ES-I3 (cell line): ENCODE measurements around the gene CAPN5.

Experiments used
- H3K36me3 ChIP-seq: 2 replicates; pipeline ENCODE4 v1.6.1; 2013; ENCODE audit warnings: mild to moderate bottlenecking, low read length, control low read depth, moderate library complexity; ENCODE audit not compliant: insufficient read depth
- H3K4me1 ChIP-seq: 2 replicates; pipeline ENCODE4 v1.6.1; 2013; ENCODE audit warnings: mild to moderate bottlenecking, control low read depth, low read length; ENCODE audit not compliant: insufficient read depth
- H3K9ac ChIP-seq: 2 replicates; pipeline ENCODE4 v1.6.1; 2013; ENCODE audit warnings: low read depth, mild to moderate bottlenecking, low read length, moderate library complexity
- H3K9me3 ChIP-seq: 2 replicates; pipeline ENCODE4 v1.6.1; 2013; ENCODE audit warnings: mild to moderate bottlenecking, low read length, moderate library complexity; ENCODE audit not compliant: control insufficient read depth, insufficient read depth

The CAPN5 gene

DNA sequence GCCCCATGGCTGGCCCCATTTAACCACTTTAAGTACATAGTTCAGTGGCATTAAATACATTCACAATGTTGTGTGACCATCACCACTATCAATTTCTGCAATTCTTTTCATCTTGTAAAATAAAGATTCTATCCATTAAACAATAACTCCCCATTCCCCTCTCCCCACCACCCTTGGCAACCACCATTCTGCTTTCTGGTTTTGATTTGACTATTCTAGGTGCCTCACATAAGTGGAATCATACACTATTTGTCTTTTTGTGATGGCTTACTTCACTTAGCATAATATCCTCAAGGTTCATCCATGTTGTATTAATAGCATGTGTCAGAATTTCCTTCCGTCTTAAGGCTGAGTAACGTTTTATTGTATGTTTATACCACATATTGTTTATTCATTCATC is 68.3 kb downstream of the CAPN5 start:
- Histone ChIP-seq H3K9me3 (no peaks in the 10 kb centered on the region), H3K36me3 (no peaks in the 10 kb centered on the region), H3K4me1 (peaks cover 6% of the 10 kb centered on the region), H3K9ac (no peak overlapping the region)

DNA sequence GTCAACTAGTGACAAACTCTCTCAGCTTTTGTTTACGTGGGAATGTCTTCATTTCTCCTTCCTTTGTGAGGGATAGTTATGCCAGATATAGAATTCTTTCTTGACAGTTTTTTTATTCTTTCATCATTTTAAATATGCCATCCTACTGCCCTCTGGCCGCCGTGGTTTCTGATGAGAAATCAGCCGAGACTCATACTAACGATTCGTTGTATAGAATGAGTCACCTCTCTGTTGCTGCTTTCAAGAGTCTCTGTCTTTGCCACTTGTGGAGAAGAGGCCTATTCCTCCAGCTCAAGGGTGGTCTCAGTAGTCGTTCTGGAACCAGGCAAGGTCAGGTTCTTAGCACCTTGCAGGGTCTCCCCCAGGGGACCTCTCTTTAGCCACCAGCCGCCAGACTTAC is 69.3 kb downstream of the CAPN5 start:
- Histone ChIP-seq H3K9ac (no peak overlapping the region), H3K4me1 (peaks cover 13% of the 10 kb centered on the region), H3K36me3 (no peaks in the 10 kb centered on the region), H3K9me3 (no peaks in the 10 kb centered on the region)

DNA sequence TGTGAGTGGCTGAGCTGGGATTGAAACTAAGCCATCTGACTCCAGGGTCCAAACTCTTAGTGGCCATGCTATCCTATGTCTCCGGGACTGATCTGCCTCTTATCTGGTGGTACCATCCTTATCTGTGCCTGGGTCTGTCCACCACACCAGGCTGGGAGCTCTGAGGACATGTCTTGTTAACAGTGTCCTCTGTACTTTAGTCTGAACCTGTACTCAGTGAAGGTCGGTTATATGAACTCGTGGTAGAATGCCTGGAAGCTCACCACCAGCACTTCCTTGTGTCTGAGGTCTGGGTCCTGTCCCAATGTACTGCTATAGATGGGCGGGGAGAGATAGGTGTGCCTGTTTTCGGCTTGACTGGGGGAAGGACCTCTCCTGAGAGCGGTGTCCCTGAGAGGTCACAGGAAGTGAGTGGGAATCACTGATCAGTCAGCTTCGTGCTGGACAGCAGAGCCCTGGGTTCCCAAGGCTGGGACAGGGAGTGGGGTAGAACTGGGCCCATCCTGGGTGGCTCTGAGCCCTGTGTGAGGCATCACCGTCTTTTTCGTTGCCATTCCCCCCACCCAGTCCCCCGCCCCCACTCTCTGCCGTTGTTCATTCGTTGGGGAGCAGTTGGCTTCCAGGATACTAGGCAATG is 70.1 kb downstream of the CAPN5 start:
- H3K4me1 ChIP-seq = peaks cover 13% of the 10 kb centered on the region
- H3K9ac ChIP-seq = no peak overlapping the region
- H3K36me3 ChIP-seq = no peaks in the 10 kb centered on the region
- H3K9me3 ChIP-seq = no peaks in the 10 kb centered on the region

DNA sequence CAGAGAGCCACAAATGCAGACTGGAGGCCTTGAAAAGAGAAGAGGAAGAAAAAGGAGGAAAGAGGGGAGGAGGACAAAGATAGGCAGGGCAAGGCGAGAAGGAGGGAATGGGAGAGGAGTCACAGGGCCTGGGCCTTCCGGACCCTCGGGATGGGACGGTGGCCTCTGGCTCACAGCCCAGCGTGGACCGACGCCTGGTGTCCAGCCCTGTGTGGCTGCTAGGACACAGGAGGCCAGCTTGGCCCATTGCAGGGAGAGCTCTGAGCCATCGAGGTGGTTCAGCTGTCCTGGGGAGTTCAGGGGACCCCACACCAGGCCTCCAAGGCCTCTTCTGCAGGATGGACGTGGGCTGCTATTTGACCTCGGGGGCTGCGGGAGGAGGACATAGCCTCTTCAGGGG is 70.7 kb downstream of the CAPN5 start:
- Histone ChIP-seq H3K4me1 (peaks cover 13% of the 10 kb centered on the region), H3K9me3 (no peaks in the 10 kb centered on the region), H3K36me3 (no peaks in the 10 kb centered on the region), H3K9ac (no peak overlapping the region)

DNA sequence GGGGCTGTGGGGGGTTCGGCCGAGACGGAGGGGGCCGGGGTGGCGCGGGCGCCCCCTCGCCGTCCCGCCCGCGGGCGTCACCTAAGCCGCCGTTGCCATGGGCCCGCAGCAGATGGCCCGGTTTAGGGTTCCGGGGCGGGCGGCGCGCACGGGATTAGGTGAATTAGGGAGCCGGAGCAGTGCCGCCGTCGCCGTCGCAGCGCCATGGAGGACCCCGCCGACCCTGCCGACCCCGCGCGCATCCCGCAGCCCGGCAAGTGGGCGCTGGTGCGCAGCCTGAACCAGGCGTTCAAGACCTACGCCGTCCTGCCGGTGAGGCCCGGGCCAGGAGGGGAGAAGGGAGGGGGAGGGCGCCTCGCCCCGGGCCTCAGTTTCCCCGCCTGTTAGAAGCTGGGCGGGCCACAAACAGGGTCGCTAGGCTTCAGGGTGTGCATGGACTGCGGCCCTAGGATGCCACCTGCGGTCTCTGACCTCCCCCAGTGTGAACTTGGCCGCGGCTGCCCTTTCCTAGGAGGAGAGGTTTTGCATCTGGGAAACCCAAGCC is 71.4 kb downstream of the CAPN5 start:
- Histone ChIP-seq H3K9ac (no peak overlapping the region), H3K9me3 (no peaks in the 10 kb centered on the region), H3K36me3 (no peaks in the 10 kb centered on the region), H3K4me1 (peaks cover 13% of the 10 kb centered on the region)

DNA sequence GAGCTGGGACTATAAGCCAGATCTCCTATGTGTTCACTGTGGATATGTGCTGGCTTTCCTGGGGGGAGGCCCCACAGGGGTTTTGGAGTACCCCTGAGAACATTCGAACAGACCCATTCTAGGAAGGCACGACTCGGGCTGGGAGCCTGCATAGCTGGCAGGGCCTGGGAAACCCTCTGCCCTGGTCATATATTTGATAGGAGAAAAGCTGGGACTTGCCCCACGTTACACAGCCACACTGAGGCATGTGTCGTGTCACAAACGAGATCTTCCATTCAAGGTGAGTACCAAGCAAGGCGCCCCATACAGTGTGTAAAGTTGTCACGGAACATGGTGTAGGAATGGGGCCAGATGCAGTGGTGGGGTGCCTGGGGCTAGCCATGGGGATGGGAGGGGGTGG is 72.4 kb downstream of the CAPN5 start:
- Histone ChIP-seq H3K9ac (no peak overlapping the region), H3K36me3 (no peaks in the 10 kb centered on the region), H3K4me1 (peaks cover 13% of the 10 kb centered on the region), H3K9me3 (no peaks in the 10 kb centered on the region)

DNA sequence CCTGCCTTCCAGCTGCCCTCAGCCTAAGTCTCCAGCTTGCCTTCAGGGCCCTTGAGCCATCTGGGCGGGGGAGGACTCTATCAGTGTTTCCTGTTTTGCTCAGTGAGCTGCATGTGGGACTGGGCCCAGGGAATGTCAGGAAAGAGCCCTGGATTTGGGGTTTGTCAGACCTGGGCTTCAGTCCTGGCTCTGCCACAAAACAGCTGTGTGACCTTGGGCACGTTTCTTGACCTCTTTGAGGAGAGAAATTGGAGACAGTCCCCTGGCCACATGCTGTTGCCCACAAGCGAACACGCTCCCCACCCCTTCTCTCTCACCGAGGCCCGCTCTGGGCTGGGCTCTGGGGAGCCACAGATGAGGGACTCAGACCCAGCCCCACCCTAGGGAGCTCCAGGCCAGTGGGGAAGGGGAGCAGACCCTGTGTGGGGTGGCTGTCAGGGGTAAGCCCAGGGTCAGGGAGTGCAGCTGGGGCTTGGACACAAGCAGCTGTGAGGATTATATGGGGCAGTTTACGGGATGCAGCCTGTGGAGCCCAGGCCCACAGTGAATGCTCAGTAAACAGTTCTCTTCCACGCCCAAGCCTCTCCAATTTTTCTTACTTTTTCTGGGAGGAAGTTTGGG is 73.6 kb downstream of the CAPN5 start:
- Histone ChIP-seq H3K36me3 (no peaks in the 10 kb centered on the region), H3K9me3 (no peaks in the 10 kb centered on the region), H3K9ac (no peak overlapping the region), H3K4me1 (peaks cover 13% of the 10 kb centered on the region)

DNA sequence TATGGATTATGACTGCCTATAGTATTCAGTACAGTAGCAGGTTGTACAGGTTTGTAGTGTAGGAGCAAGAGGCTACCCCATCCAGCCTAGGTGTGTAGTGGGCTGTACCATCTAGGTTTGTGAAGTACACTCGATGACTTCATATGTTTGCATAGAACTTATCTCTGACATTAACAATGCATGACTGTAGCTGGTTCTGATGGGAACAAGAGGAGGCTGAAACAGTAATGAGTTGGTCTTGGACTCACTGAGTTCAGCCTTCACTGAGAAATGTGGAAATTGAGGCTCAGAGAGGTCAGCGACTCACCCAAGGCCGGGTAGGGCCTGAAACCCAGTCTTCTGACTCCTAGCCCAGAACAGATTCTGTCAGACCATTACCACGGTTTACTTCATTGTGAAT is 74.3 kb downstream of the CAPN5 start:
- H3K4me1 ChIP-seq = peaks cover 13% of the 10 kb centered on the region
- no peaks in the 10 kb centered on the region for H3K36me3 ChIP-seq
- H3K9me3 ChIP-seq = no peaks in the 10 kb centered on the region
- no peak overlapping the region for H3K9ac ChIP-seq

DNA sequence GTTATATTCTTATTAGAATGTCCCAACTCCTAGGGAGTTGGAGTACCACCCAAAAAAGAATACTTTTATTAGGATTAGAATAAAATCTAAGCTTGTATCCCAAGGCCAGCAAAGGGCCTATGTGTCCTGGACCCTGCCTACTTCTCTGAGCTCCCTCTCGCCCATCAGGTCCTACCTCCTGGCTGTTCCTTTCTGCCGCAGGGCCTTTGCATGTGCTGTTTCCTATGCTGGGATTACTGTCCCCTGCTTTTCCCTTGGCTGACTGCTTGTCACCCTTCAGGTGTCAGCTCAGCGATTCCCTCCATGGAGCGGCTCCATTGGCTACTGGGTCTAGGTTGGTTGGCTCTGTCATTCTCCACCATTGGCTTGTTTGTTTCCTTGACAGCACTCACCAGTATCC is 74.7 kb downstream of the CAPN5 start:
- Histone ChIP-seq H3K4me1 (peaks cover 13% of the 10 kb centered on the region), H3K9me3 (no peaks in the 10 kb centered on the region)

DNA sequence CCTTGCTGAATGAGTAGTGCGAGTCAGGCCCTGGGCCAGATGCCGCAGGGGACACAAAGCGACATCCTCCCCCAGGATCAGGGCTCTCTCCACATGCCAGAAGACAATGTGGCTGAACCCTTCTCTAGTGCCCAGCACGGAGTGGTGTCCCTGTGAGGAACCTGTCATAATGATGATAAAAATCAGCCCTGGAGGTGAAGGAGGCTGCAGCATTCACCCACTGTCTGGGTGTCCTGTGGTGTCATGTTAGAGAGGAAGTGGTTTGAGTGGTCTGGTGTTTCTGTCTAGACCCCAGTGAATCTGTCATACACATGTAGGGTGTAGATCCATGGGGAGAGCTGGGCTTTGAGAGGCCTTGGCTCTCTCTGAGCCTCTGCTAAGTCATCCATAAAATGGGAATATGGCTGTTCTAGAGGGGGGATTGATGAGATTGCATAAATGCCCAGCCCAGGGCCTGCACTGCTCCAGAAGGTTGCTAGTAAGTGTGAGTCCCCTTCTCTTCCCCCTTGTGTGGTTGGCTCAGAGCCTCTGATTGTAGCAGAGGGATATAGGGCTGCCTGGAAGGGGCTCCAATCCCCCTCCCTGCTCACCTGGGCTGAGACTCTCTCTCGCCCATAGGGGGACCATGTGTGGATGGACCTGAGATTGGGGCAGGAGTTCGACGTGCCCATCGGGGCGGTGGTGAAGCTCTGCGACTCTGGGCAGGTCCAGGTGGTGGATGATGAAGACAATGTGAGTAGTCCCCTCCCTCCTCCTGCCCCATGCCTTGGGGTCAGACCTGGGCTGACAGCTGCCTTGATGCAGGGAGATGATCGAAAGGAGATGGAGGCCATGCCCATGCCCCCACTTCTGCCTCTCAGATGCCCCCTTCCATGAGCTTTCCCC is 75.6 kb downstream of the CAPN5 start:
- no peak overlapping the region for H3K9ac ChIP-seq

More for the DNA sequence above, 74.7 kb downstream of the CAPN5 start:
- H3K9ac ChIP-seq = no peak overlapping the region
- no peaks in the 10 kb centered on the region for H3K36me3 ChIP-seq

DNA sequence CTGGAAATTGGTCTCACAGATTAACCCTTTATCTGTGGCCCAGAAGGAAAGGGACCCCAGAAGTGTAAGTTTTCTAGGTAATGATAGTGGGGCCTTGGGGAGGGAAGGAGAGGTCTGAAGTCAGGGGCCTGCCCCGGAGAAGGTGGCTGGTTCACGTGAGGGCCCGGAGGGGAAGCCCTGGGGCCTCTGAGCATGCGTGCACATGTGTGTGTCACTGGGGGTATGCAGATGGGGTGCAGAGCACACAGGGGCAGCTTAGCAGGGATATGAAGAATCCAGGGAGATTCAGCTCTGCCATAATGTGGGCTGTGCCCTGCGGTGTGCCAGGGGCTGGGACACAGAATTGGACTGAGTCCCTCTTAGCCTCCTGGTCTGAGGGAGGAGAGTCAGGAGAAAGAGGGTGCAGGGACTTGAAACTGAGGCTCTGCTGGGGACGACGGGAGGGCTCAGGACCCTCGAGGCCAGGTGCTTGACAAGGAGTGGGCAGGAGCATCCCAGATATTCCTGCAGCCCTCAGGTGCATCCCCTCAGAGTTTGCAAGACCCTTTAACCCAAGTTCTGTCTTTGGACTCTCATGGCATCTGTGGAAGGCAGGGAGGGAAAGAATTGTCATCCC is 76.7 kb downstream of the CAPN5 start:
- no peak overlapping the region for H3K9ac ChIP-seq
- no peaks in the 10 kb centered on the region for H3K36me3 ChIP-seq
- H3K9me3 ChIP-seq = no peaks in the 10 kb centered on the region
- peaks cover 17% of the 10 kb centered on the region for H3K4me1 ChIP-seq

More for the DNA sequence above, 75.6 kb downstream of the CAPN5 start:
- no peaks in the 10 kb centered on the region for H3K9me3 ChIP-seq
- peaks cover 13% of the 10 kb centered on the region for H3K4me1 ChIP-seq
- H3K36me3 ChIP-seq = no peaks in the 10 kb centered on the region

DNA sequence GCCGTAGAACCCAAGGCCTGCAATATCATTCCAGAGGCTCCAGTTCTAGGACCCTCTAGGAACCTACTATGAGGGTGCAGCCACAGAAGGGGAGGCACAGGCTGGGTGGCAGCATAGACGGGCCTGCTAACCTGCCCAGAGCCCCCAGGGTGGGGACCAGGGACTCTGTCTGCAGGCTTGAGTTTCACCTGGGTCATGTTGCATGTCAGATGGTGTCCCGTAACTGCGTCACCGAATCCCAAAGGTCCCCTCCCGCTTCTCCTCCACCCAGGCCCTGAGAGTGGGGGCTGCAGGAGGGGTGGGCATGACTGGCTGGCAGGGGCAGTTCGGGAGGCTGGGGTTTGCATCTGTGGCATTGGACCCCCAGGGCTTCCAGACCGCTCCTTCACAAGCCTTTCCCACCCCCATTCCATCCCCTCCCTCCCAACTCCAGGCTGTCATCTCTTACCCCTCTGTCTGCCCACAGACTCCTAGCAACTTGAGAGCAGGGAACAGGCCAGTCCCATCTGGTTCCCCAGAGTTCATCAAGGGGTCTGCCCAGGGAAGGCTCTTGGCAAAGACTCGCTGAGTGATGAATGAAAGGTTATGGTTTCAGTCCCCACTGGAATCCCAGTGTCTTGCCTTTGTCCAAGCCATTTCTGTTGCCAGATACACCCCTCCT is 77.6 kb downstream of the CAPN5 start:
- H3K9me3 ChIP-seq = no peaks in the 10 kb centered on the region
- peaks cover 18% of the 10 kb centered on the region for H3K4me1 ChIP-seq
- H3K36me3 ChIP-seq = no peaks in the 10 kb centered on the region
- H3K9ac ChIP-seq = no peak overlapping the region

DNA sequence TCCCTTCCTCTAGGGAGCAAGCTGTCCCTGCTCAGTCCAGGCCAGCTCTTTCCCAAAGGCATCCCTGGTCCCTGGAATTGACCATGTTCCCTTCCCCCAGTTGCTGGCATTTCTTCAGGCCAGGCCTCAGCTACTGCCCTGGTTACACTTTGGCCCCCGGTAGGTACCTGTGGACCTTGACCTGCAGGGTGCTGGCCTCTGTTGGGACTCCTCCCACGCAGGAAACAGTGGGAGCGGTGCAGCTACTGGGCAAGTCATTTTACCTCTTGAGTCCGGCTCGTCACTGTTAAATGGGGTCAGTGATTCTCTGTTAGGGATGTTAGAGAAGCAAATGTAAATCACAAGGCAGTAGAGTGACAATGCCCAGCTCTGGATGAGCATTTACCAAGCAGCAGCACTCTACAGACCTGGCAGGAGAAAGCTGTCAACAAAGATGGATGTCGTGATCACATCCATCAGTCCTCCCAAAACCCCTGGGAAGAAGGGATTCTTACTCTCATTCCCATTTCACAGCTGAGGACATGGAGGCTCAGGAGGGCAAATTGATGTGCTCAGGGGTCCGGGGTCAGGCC is 78.2 kb downstream of the CAPN5 start:
- H3K4me1 ChIP-seq = peaks cover 14% of the 10 kb centered on the region

More for the DNA sequence above, 78.2 kb downstream of the CAPN5 start:
- Histone ChIP-seq H3K9ac (no peak overlapping the region), H3K9me3 (no peaks in the 10 kb centered on the region), H3K36me3 (no peaks in the 10 kb centered on the region)
